Prostate gland (tissue), 2 donors: ENCODE measurements around the gene NOL9.
A peak's percentile ranks its signal among the peaks of the same experiment; 100 is the strongest.

ENCODE experiments used
- CTCF ChIP-seq, 4 experiments: fragments of 200-600 bp in 2 of 4; fragments of 450-650 bp in 2 of 4; sonication (generic) in 2 of 4; IDR thresholded peaks; 1 replicate in 3 of 4; 2 replicates in 1 of 4; pipeline ENCODE4 v1.5.1; 2016 to 2019; ENCODE audit warnings: antibody characterized with exemption in 4 of 4, mild to moderate bottlenecking in 2 of 4, moderate library complexity in 2 of 4
- POLR2A ChIP-seq: fragments of 450-650 bp; IDR thresholded peaks from one replicate; pipeline ENCODE4 v1.6.1; 2016; ENCODE audit warnings: antibody characterized with exemption, mild to moderate bottlenecking
- POLR2AphosphoS5 ChIP-seq: sonication (generic); formaldehyde crosslinking; IDR thresholded peaks from one replicate; pipeline ENCODE4 v1.6.1; 2017; ENCODE audit warnings: antibody characterized with exemption

GRCh38 chr1:6475381-6476133, 78.8 kb downstream of the NOL9 start:
- peak; percentile 74 to 92 (median 86) for TF ChIP-seq CTCF (IDR thresholded peaks at IDR 0.05)
- TF ChIP-seq POLR2A, result no peak
- TF ChIP-seq POLR2AphosphoS5, result no peak
